ENCODE data around the gene NDST4.
A peak's percentile ranks its signal among the peaks of the same experiment; 100 is the strongest.

The NDST4 gene

GRCh38 chr4:115113506-115114106, at the start of gene NDST4:
Gene NDST4, minus strand, starts transcription at chr4:115113620. Its CDS starts 36,584 bp downstream, at chr4:115077036.
- DNase-seq (ENCODE audit: low spot score) = no peak

DNA sequence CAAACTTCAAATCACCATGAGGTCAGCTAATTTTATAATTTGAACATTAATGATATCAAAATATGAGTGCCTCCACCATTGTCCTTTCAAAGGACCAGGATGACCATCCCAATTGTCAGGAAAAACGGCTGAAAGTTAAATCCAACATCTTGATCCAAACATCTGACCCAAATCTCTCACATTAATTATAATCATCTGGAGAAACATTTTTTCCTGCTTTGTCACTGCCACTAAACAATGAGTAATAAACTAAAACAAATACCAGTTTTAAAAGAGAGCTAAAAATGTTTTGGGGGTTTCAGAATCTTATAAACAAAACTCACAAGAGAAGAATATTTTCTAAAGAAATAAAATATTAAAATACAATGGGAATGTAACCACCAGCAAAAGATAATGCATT, 45.7 kb upstream of the NDST4 start:
- DNase-seq (ENCODE audit: low spot score) = no peak

DNA sequence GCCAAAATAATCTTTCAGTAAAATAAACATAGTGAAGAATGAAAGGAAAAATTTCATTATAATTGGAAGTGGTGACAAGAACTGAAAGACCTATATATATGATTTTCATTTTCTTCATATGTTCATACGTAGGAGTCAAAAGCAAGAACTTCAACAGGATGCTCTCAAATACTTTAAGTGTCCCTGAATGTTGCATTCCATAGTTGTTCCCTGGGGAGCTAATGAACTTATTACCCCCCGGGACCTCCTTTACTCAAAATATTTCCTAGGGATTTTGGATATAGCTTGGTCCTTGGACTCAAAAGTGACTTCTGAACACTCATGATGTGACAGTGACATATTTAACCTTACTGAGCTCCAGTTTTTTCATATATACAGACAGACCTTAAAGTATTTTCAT, 44.9 kb upstream of the NDST4 start:
- no peak for DNase-seq (ENCODE audit: low spot score)

GRCh38 chr4:115154826-115155225, 41.4 kb upstream of the NDST4 start:
- no peak for DNase-seq (ENCODE audit: low spot score)

GRCh38 chr4:115152965-115153364, 39.5 kb upstream of the NDST4 start:
- no peak for DNase-seq (ENCODE audit: low spot score)

DNA sequence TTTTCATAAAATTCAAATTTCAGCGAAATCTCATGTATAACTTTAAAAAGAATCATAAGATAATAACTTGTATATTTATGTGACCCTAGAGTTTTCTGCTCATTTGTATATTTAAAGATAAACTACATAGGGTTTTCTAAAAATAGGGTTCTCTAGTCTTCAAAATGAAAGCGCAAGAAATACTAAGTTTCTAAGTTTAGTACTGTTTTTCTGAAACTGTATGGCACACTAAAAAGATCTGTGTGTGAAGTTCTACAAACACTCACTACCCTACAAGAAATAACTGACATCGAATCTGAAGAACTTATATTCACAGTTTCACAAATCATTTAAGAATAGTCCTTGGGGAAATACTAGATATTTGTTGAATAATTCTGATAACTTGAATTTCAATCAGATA, 38.7 kb upstream of the NDST4 start:
- DNase-seq (ENCODE audit: low spot score) = no peak

DNA sequence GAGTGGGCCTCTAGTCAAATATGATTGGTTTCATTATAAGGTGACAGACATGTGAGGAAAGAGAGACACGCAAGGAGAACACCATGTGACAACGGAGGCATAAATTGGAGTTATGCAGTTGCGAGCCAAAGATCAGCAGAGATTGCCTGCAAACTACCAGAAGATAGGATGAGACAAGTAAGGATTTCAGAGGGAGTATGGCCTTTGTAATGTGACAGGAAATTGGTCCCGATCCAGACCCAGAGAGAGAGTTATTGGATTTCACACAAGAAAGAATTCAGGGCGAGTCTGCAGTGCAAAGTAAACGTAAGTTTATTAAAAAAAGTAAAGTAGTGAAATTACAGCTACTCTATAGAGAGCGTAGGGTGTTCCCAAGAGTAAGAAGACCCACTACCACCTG, 35.7 kb upstream of the NDST4 start:
- DNase-seq (ENCODE audit: low spot score) = no peak

GRCh38 chr4:115145393-115146160, 32.2 kb upstream of the NDST4 start:
- DNase-seq (ENCODE audit: low spot score) = no peak

- no peak for DNase-seq (ENCODE audit: low spot score)
Measured at GRCh38 chr4:115128037-115128436, 14.6 kb upstream of the NDST4 start.

GRCh38 chr4:115126491-115126890, 13.1 kb upstream of the NDST4 start:
- no peak for DNase-seq (ENCODE audit: low spot score)

DNA sequence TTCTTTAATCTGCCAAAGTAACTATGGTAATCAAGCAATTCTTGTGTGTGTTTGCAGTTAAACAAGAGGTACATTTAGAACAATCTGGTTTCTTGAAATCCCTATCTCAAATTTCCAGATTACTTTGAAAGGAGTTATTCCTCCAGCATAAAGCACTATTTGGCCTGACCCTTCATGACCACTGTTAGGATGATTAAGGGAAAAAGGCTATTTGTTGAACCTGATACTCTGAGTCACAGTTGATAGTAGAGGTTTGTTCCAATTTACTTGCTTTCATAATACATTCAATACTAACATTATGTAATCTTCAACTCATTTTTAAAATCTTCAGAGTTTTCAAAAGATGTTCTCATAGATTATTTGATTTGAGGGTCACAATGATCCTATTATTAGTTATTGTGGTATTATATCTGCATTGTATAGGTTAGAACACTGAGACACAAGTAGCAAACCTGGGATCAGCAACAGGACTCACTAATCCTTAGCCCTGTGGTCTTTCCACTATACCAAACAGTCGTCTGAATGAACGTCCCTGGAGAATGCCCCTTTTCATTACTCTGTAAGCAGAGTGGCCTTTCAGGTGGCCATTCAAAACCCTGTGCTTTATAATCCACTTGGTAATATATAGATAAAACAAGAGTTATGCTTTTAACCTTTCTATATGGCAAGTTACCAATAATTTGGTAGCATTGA, 8.1 kb upstream of the NDST4 start:
- DNase-seq (ENCODE audit: low spot score) = no peak

DNA sequence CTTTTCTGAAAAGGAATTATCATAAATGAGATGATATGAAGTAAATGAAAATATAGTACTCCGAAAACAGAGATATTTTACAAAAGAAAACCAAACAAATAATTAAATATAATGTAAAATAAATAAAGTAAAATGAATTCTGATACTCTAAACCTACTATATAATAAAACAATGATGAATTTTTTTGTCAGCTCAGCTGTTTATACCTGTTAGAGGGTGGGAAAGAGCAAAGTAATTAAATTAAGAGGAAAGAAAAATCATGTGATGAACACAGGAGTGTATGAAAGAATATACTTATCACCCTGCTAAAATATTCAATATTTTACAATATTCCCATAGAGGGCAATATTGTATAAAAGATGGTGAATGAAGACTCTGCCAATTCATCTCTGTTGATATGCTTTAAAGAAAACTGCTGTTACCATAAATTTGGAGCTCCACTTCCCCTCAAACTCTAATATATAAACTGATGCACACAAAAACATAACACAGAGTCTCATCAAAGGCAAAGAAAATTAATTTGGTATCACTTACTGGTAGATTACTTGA, 6.5 kb upstream of the NDST4 start:
- DNase-seq (ENCODE audit: low spot score) = no peak

GRCh38 chr4:115117651-115118050, 4.2 kb upstream of the NDST4 start:
- DNase-seq (ENCODE audit: low spot score) = no peak

DNA sequence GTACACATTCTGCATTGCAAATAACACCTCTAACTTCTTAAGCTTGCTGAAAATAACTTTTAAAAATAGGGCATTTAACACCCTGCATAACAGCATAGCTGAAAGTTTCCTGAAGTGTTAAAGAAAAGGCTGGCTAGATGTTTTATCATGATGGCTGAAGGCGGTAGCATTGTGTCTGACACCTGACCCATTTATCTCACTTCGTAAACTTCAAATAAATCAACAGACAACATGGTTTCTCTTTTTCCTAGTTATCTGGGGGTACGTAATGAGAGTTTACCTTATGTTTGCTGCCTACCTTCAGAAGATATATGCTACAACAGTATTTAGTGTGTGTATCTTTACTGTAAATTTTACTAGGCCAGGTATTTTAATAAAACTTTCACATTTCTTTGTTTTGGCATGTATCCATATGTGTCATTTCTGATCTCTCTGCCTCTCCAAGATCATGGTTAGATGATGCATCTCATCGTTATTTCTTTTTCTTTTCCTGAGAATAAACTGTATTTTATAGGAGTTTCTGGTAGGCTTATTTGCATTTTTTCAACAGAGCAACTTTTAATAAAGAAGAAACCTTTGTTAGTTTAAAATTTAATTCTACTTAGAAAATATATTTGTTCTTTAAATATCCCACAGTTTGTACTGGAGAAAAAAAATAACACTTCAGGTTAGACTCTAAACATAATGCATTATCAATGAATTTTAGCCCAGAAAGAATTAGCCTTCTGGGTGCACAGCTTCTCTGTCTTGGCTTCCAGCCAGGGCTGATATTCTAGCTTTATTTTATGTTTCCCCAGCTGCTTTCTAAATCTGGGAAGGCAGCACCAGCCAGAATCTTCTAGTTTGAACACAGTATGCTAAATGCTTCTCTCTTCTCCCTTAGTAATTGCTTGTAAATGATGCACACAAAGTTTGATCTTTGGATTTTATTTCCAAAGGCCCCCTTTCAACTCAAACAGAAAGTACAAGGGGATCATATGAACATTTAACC, 2.9 kb downstream of the NDST4 start:
- no peak for DNase-seq (ENCODE audit: low spot score)

GRCh38 chr4:115108850-115109249, 4.6 kb downstream of the NDST4 start:
- DNase-seq (ENCODE audit: low spot score) = no peak

GRCh38 chr4:115107411-115107810, 6.0 kb downstream of the NDST4 start:
- no peak for DNase-seq (ENCODE audit: low spot score)

DNA sequence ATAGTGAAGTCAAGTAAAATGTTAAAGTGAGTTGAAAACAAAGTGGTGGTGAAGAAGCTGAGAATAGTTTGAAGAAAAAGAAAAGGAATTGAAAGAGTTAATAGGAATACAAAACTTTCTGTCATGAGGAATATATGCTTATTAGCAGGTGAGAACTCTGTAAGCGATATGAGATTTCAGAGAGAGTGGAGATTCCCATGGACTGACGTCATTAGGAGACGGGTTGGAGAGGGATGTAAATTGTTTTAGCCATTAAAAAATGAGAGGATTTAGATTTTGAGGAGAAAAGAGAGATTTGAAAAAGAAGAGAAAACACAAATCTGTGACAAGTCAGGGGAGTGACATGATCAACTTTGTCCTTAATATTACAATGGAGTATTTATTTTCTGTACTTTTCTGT, 11.7 kb downstream of the NDST4 start:
- no peak for DNase-seq (ENCODE audit: low spot score)

GRCh38 chr4:115090483-115091075, 22.8 kb downstream of the NDST4 start:
- peak; percentile 61 for DNase-seq (ENCODE audit: low spot score)

GRCh38 chr4:115082633-115083032, 30.8 kb downstream of the NDST4 start:
- DNase-seq (ENCODE audit: low spot score) = no peak

GRCh38 chr4:115076691-115077090, 36.7 kb downstream of the NDST4 start:
- no peak for DNase-seq (ENCODE audit: low spot score)

DNA sequence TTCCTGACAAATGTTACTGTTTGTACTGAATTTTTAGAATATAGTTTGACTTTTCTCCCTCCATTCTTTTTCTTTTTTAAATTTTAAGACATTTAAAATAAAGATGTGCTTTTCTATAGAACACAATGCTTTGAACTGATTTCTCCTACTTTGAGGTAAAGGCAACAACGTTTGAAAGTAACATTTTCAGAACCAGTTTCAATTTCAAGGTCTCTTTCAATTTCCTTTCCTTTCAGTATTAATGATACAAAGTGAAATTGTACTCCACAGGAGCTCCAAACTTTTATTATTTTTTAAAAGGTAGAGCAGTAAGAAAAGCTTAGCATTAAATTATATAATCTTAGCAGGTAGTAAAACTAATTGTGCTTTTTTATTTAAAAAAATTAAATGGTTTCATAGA, 54.9 kb downstream of the NDST4 start:
- DNase-seq (ENCODE audit: low spot score) = no peak
